Kidney (tissue), 14 donors: ENCODE results near the gene FHL3. TPM values are rescaled to one million over a fixed set of nuclear protein-coding genes. Genes with fewer than 3 reads are reported as not detected.
"Not testable (repeated sequence)": the region's sequence is repeated elsewhere in the genome, so short reads cannot be mapped to it uniquely, and the experiment has no call there.

ENCODE experiments used
- DNase-seq, 5 donors: peaks; one replicate each; pipeline ENCODE4 v3.0.0-alpha.2; 2013 to 2020
- FAIRE-seq: peaks from 2 replicates; lab custom pipeline; 2012; peaks lifted over from hg19 to GRCh38; lab: Jason Lieb, UNC
- H3K27ac ChIP-seq, 2 donors: one replicate each; pipeline ENCODE4 v1.7.0; 2013; ENCODE audit warnings: low read depth in 2 of 2, low read length in 2 of 2, inconsistent platforms in 1 of 2
- H3K27me3 ChIP-seq: one replicate; pipeline ENCODE4 v1.7.1; 2013; ENCODE audit warnings: low read length, inconsistent platforms; ENCODE audit not compliant: control insufficient read depth, insufficient read depth
- H3K36me3 ChIP-seq, 3 donors: one replicate each; pipeline versions ENCODE4 v1.7.0 to v1.7.1; 2013; ENCODE audit warnings: low read length in 3 of 3, control low read depth in 1 of 3, inconsistent platforms in 1 of 3; ENCODE audit not compliant: insufficient read depth in 3 of 3, control insufficient read depth in 2 of 3
- H3K4me1 ChIP-seq, 3 donors: one replicate each; pipeline versions ENCODE4 v1.7.0 to v1.7.1; 2013; ENCODE audit warnings: low read length in 3 of 3, inconsistent platforms in 1 of 3, low read depth in 1 of 3; ENCODE audit not compliant: control insufficient read depth in 2 of 3, insufficient read depth in 2 of 3
- H3K4me3 ChIP-seq, 3 donors: one replicate each; pipeline versions ENCODE4 v1.7.0 to v1.8.1; 2013; ENCODE audit warnings: low read length in 3 of 3, control low read depth in 1 of 3, inconsistent platforms in 1 of 3
- H3K9ac ChIP-seq, 3 donors: one replicate each; pipeline versions ENCODE4 v1.7.0 to v1.7.1; 2013; ENCODE audit warnings: low read length in 3 of 3, control low read depth in 1 of 3, inconsistent platforms in 1 of 3
- H3K9me3 ChIP-seq, 3 donors: one replicate each; pipeline versions ENCODE4 v1.7.0 to v1.7.1; 2013; ENCODE audit warnings: low read length in 3 of 3, control low read depth in 1 of 3, inconsistent platforms in 1 of 3; ENCODE audit not compliant: control insufficient read depth in 2 of 3, insufficient read depth in 1 of 3
- CTCF ChIP-seq: IDR thresholded peaks from 3 replicates; pipeline ENCODE4 v1.5.1; 2012; ENCODE audit warnings: mild to moderate bottlenecking, moderate library complexity, borderline replicate concordance; ENCODE audit not compliant: insufficient read depth; ENCODE audit errors: extremely low read depth
- intact Hi-C: fragments of 100-400 bp; cut with DNase I; formaldehyde crosslinking; loops from one replicate; pipeline ENCODE4 v1.11.1; 2022
- polyA plus RNA-seq: library from polyadenylated mRNA; stranded (reverse); fragments of 350-450 nt; fragmentation: Illumina TruSeq; extraction: RNeasy Lipid Tissue Mini Kit (QIAGEN cat#74804); gene quantifications from one replicate; pipeline ENCODE4 v1.2.3, GENCODE V29; 2014; ENCODE audit warnings: low read depth, low replicate concordance; ENCODE audit not compliant: insufficient read depth
- total RNA-seq: library from RNA; stranded (reverse); fragmentation: NEBNext Ultra II Directional; extraction: Animal tissue kit (Norgen Biotek cat#: 25700); gene quantifications from one replicate; pipeline ENCODE4 v1.2.1, GENCODE V29; 2021
- donor health status: control.
- donor health status: control.
- donor health status: control.
- donor health status: control.
- donor health status: control.
- donor health status: DM: yes; HTN: yes; CAD: no.
- donor health status: Normal renal cell carcinoma (clear cell type).

The FHL3 gene
- total and polyA plus RNA-seq, 2 donors from 2014 or later: 8.2 to 19.6 TPM

- H3K36me3 ChIP-seq: peaks cover 5 to 28% (median 20%) of the 10 kb centered on the region in 3 donors
- H3K4me1 ChIP-seq: no peaks in the 10 kb centered on the region
- no peak overlapping the region for H3K4me3 ChIP-seq
- no peaks in the 10 kb centered on the region for H3K27me3 ChIP-seq
- no peak overlapping the region for H3K9ac ChIP-seq
- DNase-seq: no peak
- no peaks in the 10 kb centered on the region for H3K9me3 ChIP-seq
- intact Hi-C loops: no loop called here
- no peak for TF ChIP-seq CTCF
- no peak for FAIRE-seq
- H3K27ac ChIP-seq: no peak overlapping the region
Measured at GRCh38 chr1:37965301-37965700, 40.0 kb downstream of the FHL3 start.

- H3K27me3 ChIP-seq, H3K9ac ChIP-seq, H3K9me3 ChIP-seq, H3K4me3 ChIP-seq, H3K4me1 ChIP-seq, FAIRE-seq, H3K27ac ChIP-seq, intact Hi-C loops, DNase-seq: not testable (repeated sequence)
- H3K36me3 ChIP-seq: peaks cover 5 to 26% (median 15%) of the 10 kb centered on the region in 3 donors
Measured at GRCh38 chr1:37964106-37964505, 41.2 kb downstream of the FHL3 start.

- no peaks in the 10 kb centered on the region for H3K27me3 ChIP-seq
- peaks cover 0 to 6% (median 4%) of the 10 kb centered on the region in 3 donors for H3K4me1 ChIP-seq
- no peak overlapping the region for H3K27ac ChIP-seq
- H3K9ac ChIP-seq: no peak overlapping the region
- H3K9me3 ChIP-seq: no peaks in the 10 kb centered on the region
- DNase-seq (no peak), FAIRE-seq (no peak)
- no peak overlapping the region for H3K4me3 ChIP-seq
- peaks cover 5 to 22% (median 16%) of the 10 kb centered on the region in 3 donors for H3K36me3 ChIP-seq
- intact Hi-C loops: no loop called here
- TF ChIP-seq CTCF: no peak
Measured at GRCh38 chr1:37958690-37959089, 46.6 kb downstream of the FHL3 start.

- no peak for DNase-seq
Measured at GRCh38 chr1:37955685-37956084, 49.6 kb downstream of the FHL3 start.

More at GRCh38 chr1:37955685-37956084, 49.6 kb downstream of the FHL3 start:
- H3K27me3 ChIP-seq: no peaks in the 10 kb centered on the region
- peak overlapping the region in 1 of 3 donors; percentile 30 for H3K4me3 ChIP-seq
- H3K9ac ChIP-seq: no peak overlapping the region
- intact Hi-C loops: no loop called here
- TF ChIP-seq CTCF: no peak
- H3K36me3 ChIP-seq: peaks cover 2 to 22% (median 16%) of the 10 kb centered on the region in 3 donors
- H3K4me1 ChIP-seq: peaks cover 0 to 6% (median 4%) of the 10 kb centered on the region in 3 donors
- no peak overlapping the region for H3K27ac ChIP-seq
- no peak for FAIRE-seq
- H3K9me3 ChIP-seq: no peaks in the 10 kb centered on the region
